Liver (tissue), 9 donors: ENCODE measurements around the gene TAC3. TPM values are rescaled to one million over a fixed set of nuclear protein-coding genes. Genes with fewer than 3 reads are reported as not detected.

ENCODE experiments used
- DNase-seq: peaks from one replicate; pipeline ENCODE4 v3.0.0-alpha.2; 2017; ENCODE audit warnings: low spot score
- H3K27ac ChIP-seq, 2 donors: one replicate each; pipeline ENCODE4 v1.7.0; 2013; ENCODE audit warnings: inconsistent platforms in 2 of 2, low read length in 2 of 2, control low read depth in 1 of 2, low read depth in 1 of 2, mild to moderate bottlenecking in 1 of 2
- H3K27me3 ChIP-seq, 4 donors: one replicate each; pipeline versions ENCODE4 v1.6.1 to v1.7.0; 2013; ENCODE audit warnings: low read length in 3 of 4, inconsistent platforms in 1 of 4, mild to moderate bottlenecking in 1 of 4, moderate library complexity in 1 of 4; ENCODE audit not compliant: control insufficient read depth in 4 of 4, insufficient read depth in 4 of 4
- H3K36me3 ChIP-seq, 4 donors: one replicate each; pipeline versions ENCODE4 v1.6.1 to v1.7.0; 2013; ENCODE audit warnings: low read length in 3 of 4, mild to moderate bottlenecking in 3 of 4, low read depth in 1 of 4, moderate library complexity in 1 of 4; ENCODE audit not compliant: control insufficient read depth in 4 of 4, insufficient read depth in 3 of 4
- H3K4me1 ChIP-seq, 4 donors: one replicate each; pipeline versions ENCODE4 v1.6.1 to v1.7.0; 2013; ENCODE audit warnings: low read length in 3 of 4, mild to moderate bottlenecking in 3 of 4, moderate library complexity in 1 of 4; ENCODE audit not compliant: control insufficient read depth in 4 of 4, insufficient read depth in 4 of 4
- H3K4me3 ChIP-seq, 3 donors: one replicate each; pipeline versions ENCODE4 v1.6.1 to v1.7.0; 2013; ENCODE audit warnings: low read length in 3 of 3, control low read depth in 1 of 3, low read depth in 1 of 3, mild to moderate bottlenecking in 1 of 3
- H3K9ac ChIP-seq, 2 donors: one replicate each; pipeline ENCODE4 v1.7.0; 2013; ENCODE audit warnings: low read length in 2 of 2, mild to moderate bottlenecking in 2 of 2, moderate library complexity in 2 of 2, control low read depth in 1 of 2, low read depth in 1 of 2
- H3K9me3 ChIP-seq, 4 donors: one replicate each; pipeline versions ENCODE4 v1.6.1 to v1.7.0; 2013; ENCODE audit warnings: low read length in 3 of 4; ENCODE audit not compliant: control insufficient read depth in 4 of 4
- EGR1 ChIP-seq, 2 donors: IDR thresholded peaks; 2 replicates each; pipeline ENCODE4 v1.6.1; 2016 to 2018; ENCODE audit warnings: antibody characterized with exemption in 2 of 2, low read depth in 2 of 2
- FOXA1 ChIP-seq: IDR thresholded peaks from 2 replicates; pipeline ENCODE4 v1.6.1; 2016; ENCODE audit warnings: antibody characterized with exemption
- FOXA2 ChIP-seq: IDR thresholded peaks from 2 replicates; pipeline ENCODE4 v1.6.1; 2016; ENCODE audit warnings: antibody characterized with exemption
- GABPA ChIP-seq, 2 donors: IDR thresholded peaks in 1 of 2; conservative IDR thresholded peaks in 1 of 2; 2 replicates each; pipeline ENCODE4 v1.6.1; 2016; ENCODE audit warnings: antibody characterized with exemption in 2 of 2, mild to moderate bottlenecking in 1 of 2, moderate library complexity in 1 of 2
- HNF4A ChIP-seq, 2 donors: conservative IDR thresholded peaks; 2 replicates each; pipeline ENCODE4 v1.6.1; 2016; ENCODE audit warnings: antibody characterized with exemption in 2 of 2, mild to moderate bottlenecking in 2 of 2
- REST ChIP-seq: IDR thresholded peaks from 2 replicates; pipeline ENCODE4 v1.6.1; 2016; ENCODE audit warnings: antibody characterized with exemption, mild to moderate bottlenecking
- SP1 ChIP-seq: IDR thresholded peaks from 2 replicates; pipeline ENCODE4 v1.6.1; 2018; ENCODE audit warnings: antibody characterized with exemption, mild to moderate bottlenecking
- WGBS: extraction: QIAGEN DNeasy Blood & Tissue Kit; methylation state at CpG from one replicate; pipeline ENCODE4 v1.1.7; 2013; 5-methylcytosine and 5-hydroxymethylcytosine counted together
- polyA plus RNA-seq, 2 donors: library from polyadenylated mRNA; stranded (reverse) in 1 of 2; unstranded in 1 of 2; fragments of 200-250 nt in 1 of 2; fragments of >200 nt in 1 of 2; fragmentation: Nextera tagmentation in 1 of 2; extraction: Ambion mirVana in 1 of 2; gene quantifications; one replicate each; pipeline versions ENCODE4 v1.2.1 to v1.2.3, GENCODE V29; 2013 to 2015
- total RNA-seq, 2 donors: library from RNA; depleted of rRNA; stranded (reverse); fragments of >200 nt; gene quantifications; one replicate each; pipeline ENCODE4 v1.2.3, GENCODE V29; 2014
- donor health status: healthy.
- donor health status: healthy.
- donor health status: healthy.
- donor health status: healthy.
- donor health status: healthy.

TAC3 gene
- total and polyA plus RNA-seq, 4 donors = not detected

- TF ChIP-seq REST (no peak), GABPA (IDR thresholded peaks at IDR 0.05 in 1 of 2, conservative IDR thresholded peaks at IDR 0.05 in 1 of 2) (no peak), FOXA2 (no peak), HNF4A (conservative IDR thresholded peaks at IDR 0.05) (no peak)
Measured at GRCh38 chr12:57039016-57039798, 22.9 kb upstream of the TAC3 start (continued).

GRCh38 chr12:57037264-57037663 lies 20.9 kb upstream of the TAC3 start:
- no peak overlapping the region for H3K4me3 ChIP-seq
- DNase-seq = no peak
- no peak overlapping the region for H3K27ac ChIP-seq
- no peak for TF ChIP-seq SP1
- H3K4me1 ChIP-seq = no peaks in the 10 kb centered on the region
- 87% methylated on average over 3 of the region's 3 CpGs for whole genome bisulfite sequencing
- no peaks in the 10 kb centered on the region for H3K9me3 ChIP-seq
- H3K36me3 ChIP-seq = no peaks in the 10 kb centered on the region
- H3K9ac ChIP-seq = no peak overlapping the region
- H3K27me3 ChIP-seq = no peaks in the 10 kb centered on the region

GRCh38 chr12:57033431-57033830 lies 17.1 kb upstream of the TAC3 start:
- H3K4me3 ChIP-seq = no peak overlapping the region
- no peaks in the 10 kb centered on the region for H3K36me3 ChIP-seq
- 96% methylated on average over 3 of the region's 3 CpGs for WGBS
- H3K27ac ChIP-seq = no peak overlapping the region
- H3K9ac ChIP-seq = no peak overlapping the region
- DNase-seq = no peak
- H3K27me3 ChIP-seq = no peaks in the 10 kb centered on the region
- TF ChIP-seq EGR1 (IDR thresholded peaks at IDR 0.05; ENCODE audit: low read depth in 2 of 2) (no peak), SP1 (no peak), HNF4A (conservative IDR thresholded peaks at IDR 0.05) (no peak)
- no peaks in the 10 kb centered on the region for H3K9me3 ChIP-seq
- no peaks in the 10 kb centered on the region for H3K4me1 ChIP-seq

GRCh38 chr12:57031789-57032188 lies 15.5 kb upstream of the TAC3 start:
- Histone ChIP-seq H3K4me1 (no peaks in the 10 kb centered on the region), H3K27me3 (no peaks in the 10 kb centered on the region), H3K36me3 (no peaks in the 10 kb centered on the region), H3K9ac (no peak overlapping the region), H3K4me3 (no peak overlapping the region), H3K27ac (no peak overlapping the region), H3K9me3 (no peaks in the 10 kb centered on the region)
- WGBS = 90% methylated on average over 7 of the region's 7 CpGs
- no peak for DNase-seq
- TF ChIP-seq FOXA1 = no peak
- no peak for TF ChIP-seq SP1
- no peak for TF ChIP-seq HNF4A (conservative IDR thresholded peaks at IDR 0.05)
- no peak for TF ChIP-seq REST
